Placental epithelial cell (primary cell): ENCODE measurements around the gene SEMA5B. TPM values are rescaled to one million over a fixed set of nuclear protein-coding genes. Genes with fewer than 3 reads are reported as not detected.

Experiments used
- total RNA-seq: library from RNA; depleted of rRNA; stranded (reverse); fragments of >200 nt; gene quantifications from 2 replicates; pipeline ENCODE4 v1.2.3, GENCODE V29; 2012

Gene SEMA5B, protein sequence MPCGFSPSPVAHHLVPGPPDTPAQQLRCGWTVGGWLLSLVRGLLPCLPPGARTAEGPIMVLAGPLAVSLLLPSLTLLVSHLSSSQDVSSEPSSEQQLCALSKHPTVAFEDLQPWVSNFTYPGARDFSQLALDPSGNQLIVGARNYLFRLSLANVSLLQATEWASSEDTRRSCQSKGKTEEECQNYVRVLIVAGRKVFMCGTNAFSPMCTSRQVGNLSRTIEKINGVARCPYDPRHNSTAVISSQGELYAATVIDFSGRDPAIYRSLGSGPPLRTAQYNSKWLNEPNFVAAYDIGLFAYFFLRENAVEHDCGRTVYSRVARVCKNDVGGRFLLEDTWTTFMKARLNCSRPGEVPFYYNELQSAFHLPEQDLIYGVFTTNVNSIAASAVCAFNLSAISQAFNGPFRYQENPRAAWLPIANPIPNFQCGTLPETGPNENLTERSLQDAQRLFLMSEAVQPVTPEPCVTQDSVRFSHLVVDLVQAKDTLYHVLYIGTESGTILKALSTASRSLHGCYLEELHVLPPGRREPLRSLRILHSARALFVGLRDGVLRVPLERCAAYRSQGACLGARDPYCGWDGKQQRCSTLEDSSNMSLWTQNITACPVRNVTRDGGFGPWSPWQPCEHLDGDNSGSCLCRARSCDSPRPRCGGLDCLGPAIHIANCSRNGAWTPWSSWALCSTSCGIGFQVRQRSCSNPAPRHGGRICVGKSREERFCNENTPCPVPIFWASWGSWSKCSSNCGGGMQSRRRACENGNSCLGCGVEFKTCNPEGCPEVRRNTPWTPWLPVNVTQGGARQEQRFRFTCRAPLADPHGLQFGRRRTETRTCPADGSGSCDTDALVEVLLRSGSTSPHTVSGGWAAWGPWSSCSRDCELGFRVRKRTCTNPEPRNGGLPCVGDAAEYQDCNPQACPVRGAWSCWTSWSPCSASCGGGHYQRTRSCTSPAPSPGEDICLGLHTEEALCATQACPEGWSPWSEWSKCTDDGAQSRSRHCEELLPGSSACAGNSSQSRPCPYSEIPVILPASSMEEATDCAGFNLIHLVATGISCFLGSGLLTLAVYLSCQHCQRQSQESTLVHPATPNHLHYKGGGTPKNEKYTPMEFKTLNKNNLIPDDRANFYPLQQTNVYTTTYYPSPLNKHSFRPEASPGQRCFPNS
- total RNA-seq: not detected in 2 replicates

DNA sequence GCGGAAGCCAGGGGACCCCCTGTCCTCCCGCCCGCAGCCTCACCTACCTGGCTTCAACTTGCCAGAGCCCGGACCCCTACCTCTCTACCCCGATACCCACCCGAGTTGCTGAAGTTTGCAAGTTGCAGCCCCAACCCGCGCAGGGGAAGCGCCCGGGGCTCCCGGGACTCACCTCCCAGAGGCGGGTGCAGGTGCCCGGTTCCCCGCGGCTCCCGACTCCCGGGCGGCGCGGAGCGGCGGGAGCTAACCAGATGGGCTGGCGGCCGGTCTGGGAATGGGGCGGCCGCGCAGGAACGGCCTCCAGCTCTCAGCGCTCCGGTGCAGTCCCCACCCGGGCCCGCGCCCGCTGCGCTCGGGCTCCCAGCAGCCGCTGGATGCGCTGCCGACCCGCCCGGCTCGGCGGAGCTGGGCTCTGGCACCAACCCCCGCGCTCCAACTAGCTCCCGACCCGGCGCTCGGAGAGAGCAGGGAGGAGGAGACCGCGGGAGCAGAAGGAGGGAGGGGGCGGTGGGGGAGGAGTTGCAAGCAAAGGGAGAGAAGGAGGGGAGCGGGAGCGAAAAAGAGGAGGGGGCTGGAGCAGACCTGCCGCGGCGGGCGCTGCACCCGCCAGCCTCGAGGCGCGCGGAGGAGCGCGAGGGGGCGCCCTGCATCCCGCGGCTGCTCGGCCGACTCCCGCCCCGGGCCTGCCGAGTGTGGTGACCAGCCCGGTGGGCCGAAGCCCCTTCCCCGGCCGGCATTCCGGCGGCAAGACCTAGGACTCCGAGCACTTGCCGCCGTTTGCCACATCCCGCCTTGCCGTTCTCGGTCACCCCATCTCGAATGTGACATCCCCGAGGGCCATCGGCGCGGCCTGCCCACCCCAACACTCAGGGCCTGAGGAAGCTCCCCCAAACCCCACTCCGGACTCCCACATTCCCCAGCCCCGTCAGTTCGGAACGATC lies at the start of gene SEMA5B:
TSS of gene SEMA5B (minus strand) at position 472 of the 941 bp plus-strand sequence. CDS start 66,500 bp downstream, outside the sequence.

DNA sequence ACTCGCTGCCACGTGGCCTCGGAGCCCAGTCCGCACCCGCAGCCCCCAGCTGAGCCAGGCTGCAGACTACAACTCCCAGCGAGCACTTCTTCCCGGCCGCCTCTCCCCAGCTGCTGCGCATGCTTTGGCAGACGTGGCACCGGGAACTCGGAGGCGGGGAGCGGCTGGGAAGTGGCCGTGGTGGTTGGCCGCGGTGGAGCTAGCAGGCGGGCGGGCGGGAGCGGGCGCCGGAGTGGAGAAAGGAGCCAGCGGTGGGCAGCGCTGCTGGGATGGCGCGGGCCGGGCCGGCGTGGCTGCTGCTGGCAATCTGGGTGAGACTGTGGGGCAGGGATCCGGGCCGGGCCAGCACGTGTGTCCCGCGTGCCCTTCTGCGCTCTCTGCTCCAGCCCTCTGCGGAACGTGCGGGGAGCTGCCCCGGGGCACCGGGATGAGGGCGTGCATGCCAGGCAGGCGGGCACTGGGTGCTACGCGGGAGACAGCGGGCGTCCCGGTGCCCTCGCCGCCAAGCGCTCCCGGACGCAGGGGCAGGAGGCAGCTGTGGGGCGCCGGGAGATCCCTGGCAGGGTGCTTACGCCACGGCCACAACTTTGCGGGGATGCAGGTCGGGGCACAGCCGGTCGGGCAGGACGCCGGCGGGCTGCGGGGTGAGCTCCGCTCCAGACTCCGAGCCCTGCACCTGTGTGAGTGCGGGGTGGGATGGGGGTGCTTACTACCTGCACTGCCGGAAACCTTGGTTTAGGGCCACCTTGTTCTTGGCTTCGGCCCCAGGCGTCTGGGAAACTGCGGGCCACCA lies 39.5 kb upstream of the SEMA5B start, which contains the start of gene PDIA5:
TSS of gene PDIA5 (plus strand) at position 130 of the 793 bp plus-strand sequence. CDS start at position 270, 140 bp downstream.

Other genes with a start within 250 kb of the SEMA5B start
- 3.5 TPM in 2 replicates for gene HSPBAP1, start 233.9 kb downstream of the SEMA5B start, total RNA-seq
- 19.6 and 24.4 TPM in 2 replicates for gene SLC49A4, start 232.7 kb downstream of the SEMA5B start, total RNA-seq
- gene PDIA5, start 39.3 kb upstream of the SEMA5B start, total RNA-seq: 27.8 and 36.9 TPM in 2 replicates
- gene SEC22A, start 174.2 kb upstream of the SEMA5B start, total RNA-seq: 20.0 and 29.4 TPM in 2 replicates